OCI-LY7 (cell line): ENCODE results near the gene C10orf71. TPM values are rescaled to one million over a fixed set of nuclear protein-coding genes. Genes with fewer than 3 reads are reported as not detected.

Experiments used
- BruUV-seq: library from RNA; stranded (reverse); fragments of 400-500 nt; replicated peaks from 2 replicates; lab custom pipeline; 2021; lab: Mats Ljungman, UMichigan
- CTCF ChIA-PET: fragments of 300-600 bp; sonication (Branson Sonifier 250); formaldehyde crosslinking; loops from one replicate; lab custom pipeline; 2022; ENCODE audit warnings: antibody characterized with exemption; ENCODE audit not compliant: unreplicated experiment; lab: Charles Lee
- POLR2A ChIA-PET: fragments of 300-600 bp; sonication (Branson Sonifier 250); formaldehyde crosslinking; loops from one replicate; lab custom pipeline; 2022; ENCODE audit warnings: antibody characterized with exemption; lab: Charles Lee
- DNase-seq: peaks from one replicate; pipeline ENCODE4 v3.0.0-alpha.2; 2015; ENCODE audit warnings: low spot score
- H2AFZ ChIP-seq: fragments of 200-600 bp; sonication (generic), shearing (Covaris generic); 2 replicates; pipeline ENCODE4 v1.6.1; 2014; ENCODE audit warnings: mild to moderate bottlenecking, antibody characterized with exemption, low read length, moderate library complexity
- H3K27ac ChIP-seq: fragments of 200-600 bp; sonication (generic); 2 replicates; pipeline ENCODE4 v1.5.1; 2014; ENCODE audit warnings: mixed run types, low read depth, mild to moderate bottlenecking, moderate library complexity, low read length, inconsistent platforms; ENCODE audit not compliant: poor library complexity, severe bottlenecking
- H3K36me3 ChIP-seq: fragments of 200-600 bp; sonication (generic); 2 replicates; pipeline ENCODE4 v1.6.1; 2014; ENCODE audit warnings: mild to moderate bottlenecking, antibody characterized with exemption, low read length, moderate library complexity, mixed read lengths; ENCODE audit not compliant: insufficient read depth
- H3K4me1 ChIP-seq: fragments of 200-600 bp; sonication (generic); 2 replicates; pipeline ENCODE4 v1.5.1; 2014; ENCODE audit warnings: mild to moderate bottlenecking, low read length; ENCODE audit not compliant: insufficient read depth, poor library complexity, severe bottlenecking
- H3K4me2 ChIP-seq: fragments of 200-600 bp; sonication (generic); 2 replicates; pipeline ENCODE4 v1.6.1; 2014; ENCODE audit warnings: mild to moderate bottlenecking, low read length
- H3K4me3 ChIP-seq: fragments of 200-600 bp; sonication (generic); 2 replicates; pipeline ENCODE4 v1.5.1; 2014; ENCODE audit warnings: mild to moderate bottlenecking, low read depth, low read length; ENCODE audit not compliant: poor library complexity, severe bottlenecking
- H3K79me2 ChIP-seq: fragments of 200-600 bp; sonication (generic); 2 replicates; pipeline ENCODE4 v1.6.1; 2016; ENCODE audit warnings: low read depth, mild to moderate bottlenecking, low read length, moderate library complexity, mixed read lengths; ENCODE audit not compliant: insufficient read depth
- H3K9me2 ChIP-seq: fragments of 200-600 bp; sonication (generic); 2 replicates; pipeline ENCODE4 v1.6.1; 2016; ENCODE audit warnings: mild to moderate bottlenecking, low read length, mixed read lengths; ENCODE audit not compliant: insufficient read depth
- H3K9me3 ChIP-seq: fragments of 200-600 bp; sonication (generic); 2 replicates; pipeline ENCODE4 v1.6.1; 2014; ENCODE audit warnings: mild to moderate bottlenecking, mixed run types, low read length, mixed read lengths
- H4K20me1 ChIP-seq: fragments of 200-600 bp; sonication (generic); 2 replicates; pipeline ENCODE4 v1.6.1; 2014; ENCODE audit warnings: mild to moderate bottlenecking, antibody characterized with exemption, low read length, moderate library complexity, mixed read lengths; ENCODE audit not compliant: insufficient read depth
- EZH2phosphoT487 ChIP-seq: fragments of 200-600 bp; sonication (generic); IDR thresholded peaks from 2 replicates; pipeline ENCODE4 v1.6.1; 2018; ENCODE audit warnings: low read depth, borderline replicate concordance, mild to moderate bottlenecking, mixed run types, antibody characterized with exemption, low read length, moderate library complexity, mixed read lengths
- intact Hi-C: fragments of 100-400 bp; cut with micrococcal nuclease; formaldehyde crosslinking; loops from one replicate; pipeline ENCODE4 v1.10.0; 2022; ENCODE audit not compliant: unreplicated experiment
- total RNA-seq, 2 experiments: library from RNA; depleted of rRNA in 1 of 2; stranded (reverse); fragments of >200 nt in 1 of 2; shearing (Covaris generic) in 1 of 2; gene quantifications; 2 replicates each; pipeline ENCODE4 v1.2.3, GENCODE V29; 2014 to 2022
- TF ChIP-seq, protein P1 (sequence below): fragments of 200-600 bp; sonication (generic); conservative IDR thresholded peaks from 2 replicates; pipeline ENCODE4 v1.5.1; 2014; ENCODE audit warnings: mild to moderate bottlenecking, antibody characterized with exemption, low read length, moderate library complexity, mixed read lengths

Gene C10orf71
- total RNA-seq, 2 experiments from 2014 or later: 0.06 to 0.08 TPM

DNA sequence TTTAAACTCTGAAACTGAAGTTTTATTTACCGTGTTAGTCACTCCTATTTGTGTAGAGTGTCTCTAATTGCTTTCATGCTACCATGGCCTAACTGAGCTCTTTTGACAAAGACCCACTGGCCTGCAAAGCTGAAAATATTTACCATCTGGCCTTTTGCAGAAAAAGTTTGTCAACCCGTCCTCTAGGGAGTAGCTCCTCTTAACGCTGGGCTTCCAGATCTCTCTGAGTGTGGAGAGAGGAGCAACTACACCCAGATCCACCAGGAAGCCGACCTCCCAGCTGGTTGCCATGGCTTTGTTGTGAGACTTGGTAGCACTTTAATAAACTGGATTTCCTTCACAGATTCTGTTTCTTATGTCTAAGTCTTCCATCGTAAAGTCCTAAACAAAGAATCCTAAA is 4.2 kb upstream of the C10orf71 start:
- intact Hi-C loops: no loop called here
- H3K4me1 ChIP-seq: peaks cover 9% of the 10 kb centered on the region
- BruUV-seq: no TSS peak
- H3K4me3 ChIP-seq: no peak overlapping the region
- H3K27ac ChIP-seq: no peak overlapping the region
- no peaks in the 10 kb centered on the region for H3K36me3 ChIP-seq
- ChIA-PET POLR2A (no interaction called here), CTCF (no interaction called here)
- no peak for TF ChIP-seq EZH2phosphoT487
- TF ChIP-seq, protein P1, sequence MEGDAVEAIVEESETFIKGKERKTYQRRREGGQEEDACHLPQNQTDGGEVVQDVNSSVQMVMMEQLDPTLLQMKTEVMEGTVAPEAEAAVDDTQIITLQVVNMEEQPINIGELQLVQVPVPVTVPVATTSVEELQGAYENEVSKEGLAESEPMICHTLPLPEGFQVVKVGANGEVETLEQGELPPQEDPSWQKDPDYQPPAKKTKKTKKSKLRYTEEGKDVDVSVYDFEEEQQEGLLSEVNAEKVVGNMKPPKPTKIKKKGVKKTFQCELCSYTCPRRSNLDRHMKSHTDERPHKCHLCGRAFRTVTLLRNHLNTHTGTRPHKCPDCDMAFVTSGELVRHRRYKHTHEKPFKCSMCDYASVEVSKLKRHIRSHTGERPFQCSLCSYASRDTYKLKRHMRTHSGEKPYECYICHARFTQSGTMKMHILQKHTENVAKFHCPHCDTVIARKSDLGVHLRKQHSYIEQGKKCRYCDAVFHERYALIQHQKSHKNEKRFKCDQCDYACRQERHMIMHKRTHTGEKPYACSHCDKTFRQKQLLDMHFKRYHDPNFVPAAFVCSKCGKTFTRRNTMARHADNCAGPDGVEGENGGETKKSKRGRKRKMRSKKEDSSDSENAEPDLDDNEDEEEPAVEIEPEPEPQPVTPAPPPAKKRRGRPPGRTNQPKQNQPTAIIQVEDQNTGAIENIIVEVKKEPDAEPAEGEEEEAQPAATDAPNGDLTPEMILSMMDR: no peak
- no peaks in the 10 kb centered on the region for H3K9me2 ChIP-seq
- no peaks in the 10 kb centered on the region for H4K20me1 ChIP-seq
- DNase-seq: no peak
- no peak overlapping the region for H2AFZ ChIP-seq
- no peak overlapping the region for H3K4me2 ChIP-seq
- no peaks in the 10 kb centered on the region for H3K79me2 ChIP-seq
- no peaks in the 10 kb centered on the region for H3K9me3 ChIP-seq

DNA sequence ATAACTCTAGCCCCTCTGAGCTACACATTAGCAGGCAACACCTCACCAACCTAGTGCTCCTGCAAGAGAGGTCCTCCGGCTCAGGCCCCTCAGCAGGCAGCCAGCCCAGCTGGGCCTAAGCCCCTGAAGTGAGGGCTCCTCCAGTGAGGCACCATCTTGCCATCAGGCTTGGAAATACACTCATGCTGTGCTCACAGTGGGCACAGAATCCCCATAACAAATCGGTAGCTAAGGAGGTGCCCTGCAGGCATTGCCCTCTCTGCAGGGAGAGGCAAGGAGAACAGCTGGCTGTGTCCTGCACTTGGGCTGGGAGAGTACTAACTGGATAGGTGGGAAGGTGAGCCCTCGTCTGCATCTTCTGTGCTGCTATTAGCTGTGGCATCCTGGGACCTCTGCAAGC is 3.7 kb upstream of the C10orf71 start:
- Histone ChIP-seq H3K4me3 (no peak overlapping the region), H3K27ac (no peak overlapping the region), H3K4me1 (peaks cover 14% of the 10 kb centered on the region), H3K36me3 (no peaks in the 10 kb centered on the region), H4K20me1 (no peaks in the 10 kb centered on the region), H3K9me3 (no peaks in the 10 kb centered on the region), H3K79me2 (no peaks in the 10 kb centered on the region), H2AFZ (no peak overlapping the region), H3K9me2 (no peaks in the 10 kb centered on the region), H3K4me2 (no peak overlapping the region)
- ChIA-PET POLR2A (no interaction called here), CTCF (no interaction called here)
- TF ChIP-seq EZH2phosphoT487: no peak
- BruUV-seq: no TSS peak
- DNase-seq: no peak
- intact Hi-C loops: no loop called here

DNA sequence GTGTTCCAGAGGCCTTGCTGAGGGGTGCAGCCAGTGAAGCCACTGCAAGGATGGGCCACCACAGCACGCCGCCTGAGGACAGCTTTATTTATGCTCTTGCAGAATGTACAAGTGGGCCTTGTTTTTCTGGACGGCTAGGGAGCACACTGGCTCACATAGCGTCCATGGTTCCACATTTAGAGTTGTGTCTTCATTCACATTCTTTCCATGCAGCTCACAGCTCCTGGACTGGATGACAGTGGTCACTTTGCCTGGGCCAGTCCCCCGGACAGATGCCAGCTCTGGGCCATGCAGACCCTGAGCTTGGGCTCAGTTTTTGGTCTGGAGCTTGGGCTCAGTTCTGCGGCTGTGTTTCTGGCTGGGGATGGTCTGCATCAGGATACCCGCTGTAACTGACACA is 2.6 kb upstream of the C10orf71 start:
- intact Hi-C loops: no loop called here
- H4K20me1 ChIP-seq: no peaks in the 10 kb centered on the region
- DNase-seq: no peak
- H3K9me2 ChIP-seq: no peaks in the 10 kb centered on the region
- ChIA-PET CTCF (interaction anchor here (0.6 kb wide), 1 partner anchor 111 kb away, joined by 3 read pairs; no protein-coding TSS in a partner anchor), POLR2A (interaction anchor here (1.0 to 1.3 kb wide), 2 partner anchors 21 to 42 kb away, joined by 3 to 5 read pairs; no protein-coding TSS in a partner anchor)
- TF ChIP-seq, protein P1: no peak
- no peak for TF ChIP-seq EZH2phosphoT487
- H3K36me3 ChIP-seq: no peaks in the 10 kb centered on the region
- H3K4me1 ChIP-seq: peaks cover 17% of the 10 kb centered on the region
- no peaks in the 10 kb centered on the region for H3K9me3 ChIP-seq
- H3K4me3 ChIP-seq: no peak overlapping the region
- no peak overlapping the region for H2AFZ ChIP-seq
- no TSS peak for BruUV-seq
- H3K79me2 ChIP-seq: no peaks in the 10 kb centered on the region
- H3K4me2 ChIP-seq: no peak overlapping the region
- no peak overlapping the region for H3K27ac ChIP-seq
